ENCODE results near the gene SERPINE2.
"Not testable (repeated sequence)": the region's sequence is repeated elsewhere in the genome, so short reads cannot be mapped to it uniquely, and the experiment has no call there.

The SERPINE2 gene

GRCh38 chr2:223945755-223946154 is 93.3 kb downstream of the SERPINE2 start:
- Histone ChIP-seq H3K36me3 (ENCODE audit: insufficient read depth, low read depth, low read length) (peaks cover 4% of the 10 kb centered on the region; the same call in 1 of the 2 replicates), H3K27me3 (ENCODE audit: insufficient read depth, low read length) (no peaks in the 10 kb centered on the region), H3K4me1 (ENCODE audit: insufficient read depth, low read length) (peaks cover 21% of the 10 kb centered on the region), H3K4me3 (ENCODE audit: low read length) (peak overlapping the region; percentile 88; the same call in 1 of the 2 replicates), H3K9me3 (ENCODE audit: insufficient read depth, low read depth, low read length) (no peaks in the 10 kb centered on the region), H3K9ac (ENCODE audit: low read depth, low read length) (no peak overlapping the region; the same call in 1 of the 2 replicates), H3K27ac (ENCODE audit: low read length) (no peak overlapping the region)

GRCh38 chr2:223944703-223945531 is 94.2 kb downstream of the SERPINE2 start, which contains the start of gene WDFY1:
Gene WDFY1 (minus strand): TSS chr2:223945335. CDS start chr2:223945284, 51 bp downstream.
- Histone ChIP-seq H3K4me1 (ENCODE audit: insufficient read depth, low read length) (peaks cover 16% of the 10 kb centered on the region), H3K27ac (ENCODE audit: low read length) (peak within 1 kb of the TSS; percentile 83), H3K27me3 (ENCODE audit: insufficient read depth, low read length) (no peaks in the 10 kb centered on the region), H3K4me3 (ENCODE audit: low read length) (peak within 1 kb of the TSS; percentile 88), H3K9me3 (ENCODE audit: insufficient read depth, low read depth, low read length) (no peaks in the 10 kb centered on the region), H3K36me3 (ENCODE audit: insufficient read depth, low read depth, low read length) (peaks cover 4% of the 10 kb centered on the region; the same call in 1 of the 2 replicates), H3K9ac (ENCODE audit: low read depth, low read length) (peak within 1 kb of the TSS; percentile 87)

GRCh38 chr2:223944166-223944702 is 94.9 kb downstream of the SERPINE2 start:
- H3K9me3 ChIP-seq (ENCODE audit: insufficient read depth, low read depth, low read length): no peaks in the 10 kb centered on the region
- H3K9ac ChIP-seq (ENCODE audit: low read depth, low read length): peak overlapping the region; percentile 87
- H3K36me3 ChIP-seq (ENCODE audit: insufficient read depth, low read depth, low read length): peaks cover 4% of the 10 kb centered on the region; the same call in 1 of the 2 replicates
- H3K27me3 ChIP-seq (ENCODE audit: insufficient read depth, low read length): no peaks in the 10 kb centered on the region
- peaks cover 17% of the 10 kb centered on the region for H3K4me1 ChIP-seq (ENCODE audit: insufficient read depth, low read length)
- peak overlapping the region; percentile 83 for H3K27ac ChIP-seq (ENCODE audit: low read length)
- H3K4me3 ChIP-seq (ENCODE audit: low read length): peak overlapping the region; percentile 88

GRCh38 chr2:223943561-223944008 is 95.5 kb downstream of the SERPINE2 start:
- peaks cover 22% of the 10 kb centered on the region for H3K4me1 ChIP-seq (ENCODE audit: insufficient read depth, low read length)
- no peak overlapping the region for H3K27ac ChIP-seq (ENCODE audit: low read length)
- peaks cover 4% of the 10 kb centered on the region; the same call in 1 of the 2 replicates for H3K36me3 ChIP-seq (ENCODE audit: insufficient read depth, low read depth, low read length)
- peak overlapping the region; percentile 88 for H3K4me3 ChIP-seq (ENCODE audit: low read length)
- H3K9me3 ChIP-seq (ENCODE audit: insufficient read depth, low read depth, low read length): no peaks in the 10 kb centered on the region
- H3K27me3 ChIP-seq (ENCODE audit: insufficient read depth, low read length): no peaks in the 10 kb centered on the region
- H3K9ac ChIP-seq (ENCODE audit: low read depth, low read length): peak overlapping the region; percentile 87; the same call in 1 of the 2 replicates

- Histone ChIP-seq H3K36me3 (ENCODE audit: insufficient read depth, low read depth, low read length) (peaks cover 4% of the 10 kb centered on the region; the same call in 1 of the 2 replicates), H3K27ac (ENCODE audit: low read length) (no peak overlapping the region), H3K9ac (ENCODE audit: low read depth, low read length) (no peak overlapping the region), H3K4me1 (ENCODE audit: insufficient read depth, low read length) (peaks cover 27% of the 10 kb centered on the region), H3K27me3 (ENCODE audit: insufficient read depth, low read length) (no peaks in the 10 kb centered on the region), H3K9me3 (ENCODE audit: insufficient read depth, low read depth, low read length) (no peaks in the 10 kb centered on the region), H3K4me3 (ENCODE audit: low read length) (peak overlapping the region; percentile 88; the same call in 1 of the 2 replicates)
Measured at GRCh38 chr2:223943135-223943534, 96.0 kb downstream of the SERPINE2 start.

- Histone ChIP-seq H3K9me3 (ENCODE audit: insufficient read depth, low read depth, low read length) (no peaks in the 10 kb centered on the region), H3K27ac (ENCODE audit: low read length) (no peak overlapping the region), H3K9ac (ENCODE audit: low read depth, low read length) (no peak overlapping the region), H3K4me3 (ENCODE audit: low read length) (no peak overlapping the region), H3K27me3 (ENCODE audit: insufficient read depth, low read length) (no peaks in the 10 kb centered on the region), H3K4me1 (ENCODE audit: insufficient read depth, low read length) (peaks cover 33% of the 10 kb centered on the region), H3K36me3 (ENCODE audit: insufficient read depth, low read depth, low read length) (peaks cover 4% of the 10 kb centered on the region; the same call in 1 of the 2 replicates)
Measured at GRCh38 chr2:223941579-223942277, 97.4 kb downstream of the SERPINE2 start.

- not testable (repeated sequence) for H3K4me3 ChIP-seq (ENCODE audit: low read length); H3K27me3 ChIP-seq (ENCODE audit: insufficient read depth, low read length); H3K9me3 ChIP-seq (ENCODE audit: insufficient read depth, low read depth, low read length); H3K36me3 ChIP-seq (ENCODE audit: insufficient read depth, low read depth, low read length); H3K9ac ChIP-seq (ENCODE audit: low read depth, low read length); H3K27ac ChIP-seq (ENCODE audit: low read length)
- peaks cover 55% of the 10 kb centered on the region for H3K4me1 ChIP-seq (ENCODE audit: insufficient read depth, low read length)
Measured at GRCh38 chr2:223939438-223939837, 99.6 kb downstream of the SERPINE2 start.

- no peaks in the 10 kb centered on the region for H3K27me3 ChIP-seq (ENCODE audit: insufficient read depth, low read length)
- H3K36me3 ChIP-seq (ENCODE audit: insufficient read depth, low read depth, low read length): peaks cover 4% of the 10 kb centered on the region; the same call in 1 of the 2 replicates
- peaks cover 50% of the 10 kb centered on the region for H3K4me1 ChIP-seq (ENCODE audit: insufficient read depth, low read length)
- H3K27ac ChIP-seq (ENCODE audit: low read length): no peak overlapping the region
- peak overlapping the region; percentile 65; the same call in 1 of the 2 replicates for H3K9ac ChIP-seq (ENCODE audit: low read depth, low read length)
- no peaks in the 10 kb centered on the region for H3K9me3 ChIP-seq (ENCODE audit: insufficient read depth, low read depth, low read length)
- H3K4me3 ChIP-seq (ENCODE audit: low read length): peak overlapping the region; percentile 39
Measured at GRCh38 chr2:223937535-223937934, 101.6 kb downstream of the SERPINE2 start.

- Histone ChIP-seq H3K36me3 (ENCODE audit: insufficient read depth, low read depth, low read length) (peaks cover 3% of the 10 kb centered on the region; the same call in 1 of the 2 replicates), H3K9me3 (ENCODE audit: insufficient read depth, low read depth, low read length) (no peaks in the 10 kb centered on the region), H3K9ac (ENCODE audit: low read depth, low read length) (peak overlapping the region; percentile 65; the same call in 1 of the 2 replicates), H3K27ac (ENCODE audit: low read length) (no peak overlapping the region), H3K4me1 (ENCODE audit: insufficient read depth, low read length) (peaks cover 50% of the 10 kb centered on the region), H3K4me3 (ENCODE audit: low read length) (peak overlapping the region; percentile 39; the same call in 1 of the 2 replicates), H3K27me3 (ENCODE audit: insufficient read depth, low read length) (no peaks in the 10 kb centered on the region)
Measured at GRCh38 chr2:223936862-223937326, 102.2 kb downstream of the SERPINE2 start.

GRCh38 chr2:223935459-223936125 is 103.5 kb downstream of the SERPINE2 start:
- Histone ChIP-seq H3K9ac (ENCODE audit: low read depth, low read length) (peak overlapping the region; percentile 2; the same call in 1 of the 2 replicates), H3K27me3 (ENCODE audit: insufficient read depth, low read length) (no peaks in the 10 kb centered on the region), H3K4me1 (ENCODE audit: insufficient read depth, low read length) (peaks cover 53% of the 10 kb centered on the region), H3K9me3 (ENCODE audit: insufficient read depth, low read depth, low read length) (no peaks in the 10 kb centered on the region), H3K36me3 (ENCODE audit: insufficient read depth, low read depth, low read length) (no peaks in the 10 kb centered on the region), H3K27ac (ENCODE audit: low read length) (no peak overlapping the region), H3K4me3 (ENCODE audit: low read length) (no peak overlapping the region)

- no peak overlapping the region for H3K9ac ChIP-seq (ENCODE audit: low read depth, low read length)
- H3K9me3 ChIP-seq (ENCODE audit: insufficient read depth, low read depth, low read length): no peaks in the 10 kb centered on the region
- H3K36me3 ChIP-seq (ENCODE audit: insufficient read depth, low read depth, low read length): no peaks in the 10 kb centered on the region
- peaks cover 60% of the 10 kb centered on the region for H3K4me1 ChIP-seq (ENCODE audit: insufficient read depth, low read length)
- H3K4me3 ChIP-seq (ENCODE audit: low read length): no peak overlapping the region; the same call in 1 of the 2 replicates
- H3K27ac ChIP-seq (ENCODE audit: low read length): no peak overlapping the region
- H3K27me3 ChIP-seq (ENCODE audit: insufficient read depth, low read length): no peaks in the 10 kb centered on the region
Measured at GRCh38 chr2:223934870-223935269, 104.2 kb downstream of the SERPINE2 start.

Measured in iPS-20b (cell line).